Right ventricle myocardium inferior (tissue), 1 donor: ENCODE results near the gene SRPK2. TPM values are rescaled to one million over a fixed set of nuclear protein-coding genes. Genes with fewer than 3 reads are reported as not detected.

Source experiments
- ATAC-seq: fragments of 200-7000 bp; cut with Tn5 transposase; one replicate; pipeline ENCODE4 v1.9.1; 2020; ENCODE audit warnings: mild to moderate bottlenecking, moderate library complexity
- DNase-seq: peaks from one replicate; pipeline ENCODE4 v3.0.0; 2021; ENCODE audit errors: missing footprints
- intact Hi-C: fragments of 100-400 bp; cut with DNase I; formaldehyde crosslinking; loops from one replicate; pipeline ENCODE4 v1.11.0; 2022
- total RNA-seq: library from RNA; stranded (reverse); fragmentation: NEBNext Ultra II Directional; extraction: Animal tissue kit (Norgen Biotek cat#: 25700); gene quantifications from one replicate; pipeline ENCODE4 v1.2.1, GENCODE V29; 2021
- donor health status: DM: no; HTN: yes; CAD: no; lungs with severe emphysema.

SRPK2 gene
- total RNA-seq, 1 donor from 2014 or later, result 26.8 TPM

DNA sequence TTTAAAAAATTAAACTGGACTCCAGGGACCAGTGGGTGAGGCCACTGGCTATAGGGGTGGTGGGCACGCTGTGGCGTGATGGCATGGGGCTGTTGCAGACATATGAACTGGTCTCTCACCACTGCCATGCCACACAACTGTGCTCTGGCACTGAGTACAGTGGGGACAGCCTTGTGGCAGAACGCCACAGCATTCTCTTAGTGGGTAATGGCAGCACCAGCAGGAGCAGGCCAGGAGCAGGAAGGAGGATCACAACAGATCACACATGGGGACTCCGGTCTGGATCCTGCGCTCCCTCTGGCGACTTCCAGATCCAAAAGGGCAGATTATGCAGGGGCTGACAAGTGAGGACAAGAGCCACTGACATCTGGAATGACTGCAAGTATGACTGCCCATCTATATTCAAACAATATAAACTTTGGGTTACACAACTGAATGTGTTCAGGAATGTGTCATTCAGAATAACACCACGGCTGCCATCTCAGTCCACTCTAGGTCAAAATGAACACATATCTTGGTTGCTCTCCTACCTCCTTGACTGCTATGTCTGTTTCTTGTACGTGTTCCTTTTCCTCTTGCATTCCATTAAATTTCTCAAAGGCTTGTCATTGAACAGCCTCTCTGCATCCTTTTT is 198.7 kb downstream of the SRPK2 start:
- no peak for DNase-seq
- peak; percentile 31 for ATAC-seq
- intact Hi-C loops, result no loop called here

DNA sequence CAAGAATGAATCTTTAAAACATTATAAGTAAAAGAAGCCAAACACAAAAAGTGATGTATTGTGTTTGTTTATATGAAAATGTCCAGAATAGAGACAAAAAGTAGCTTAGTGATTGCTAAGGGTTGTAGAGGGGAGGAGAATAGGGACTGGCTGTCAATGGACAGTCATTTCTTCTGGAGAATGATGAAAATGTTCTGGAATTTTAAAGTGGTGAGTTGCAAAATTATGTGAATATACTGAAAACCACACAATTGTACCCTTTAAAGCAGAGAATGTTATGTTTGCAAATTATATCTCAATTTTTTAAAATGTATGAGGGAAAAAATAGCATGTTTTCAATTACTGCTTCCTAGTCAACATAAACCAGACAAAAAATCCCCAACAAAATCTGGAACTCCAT is 200.5 kb downstream of the SRPK2 start:
- no peak for ATAC-seq
- no peak for DNase-seq

DNA sequence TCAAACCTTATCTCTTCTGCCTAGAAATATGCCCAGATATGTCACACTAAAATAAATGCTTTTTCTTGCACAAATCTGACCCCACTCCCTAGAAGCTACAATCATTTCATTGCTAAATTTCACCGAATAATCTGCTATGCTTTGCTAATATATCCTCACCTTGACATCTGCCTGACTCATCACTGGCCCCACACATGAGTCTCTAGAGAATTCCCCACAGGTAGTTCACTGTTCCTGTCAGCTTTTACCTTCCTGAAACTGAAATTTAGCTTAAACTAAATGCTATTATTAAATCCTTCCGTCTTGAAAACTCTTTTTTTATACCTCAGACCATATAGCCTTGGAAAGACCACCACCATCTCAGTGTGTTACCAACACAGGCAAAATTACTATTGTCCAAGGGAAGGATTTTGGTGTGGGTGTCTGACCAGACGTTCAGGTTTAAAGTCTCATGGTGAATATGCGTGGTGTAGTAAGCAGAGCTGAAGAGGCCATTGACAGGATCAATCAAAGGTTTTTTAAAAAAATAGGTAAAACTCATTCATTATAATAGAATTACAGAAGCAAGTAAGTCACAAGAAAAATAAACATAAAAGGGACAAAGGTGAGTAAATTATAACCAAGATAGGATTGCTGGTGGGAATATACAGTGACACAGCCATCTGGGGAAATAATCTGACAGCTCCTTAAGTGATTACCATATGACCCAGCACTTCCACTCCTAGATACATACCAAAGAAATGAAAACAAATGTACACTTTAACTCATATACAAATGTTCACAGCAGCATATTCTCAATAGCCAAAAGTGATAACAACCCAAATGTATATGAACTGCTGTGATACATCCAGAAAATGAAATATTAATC is 201.2 kb downstream of the SRPK2 start:
- intact Hi-C loops, result no loop called here
- no peak for DNase-seq
- ATAC-seq, result no peak

More for the DNA sequence above, 200.5 kb downstream of the SRPK2 start:
- intact Hi-C loops, result no loop called here

DNA sequence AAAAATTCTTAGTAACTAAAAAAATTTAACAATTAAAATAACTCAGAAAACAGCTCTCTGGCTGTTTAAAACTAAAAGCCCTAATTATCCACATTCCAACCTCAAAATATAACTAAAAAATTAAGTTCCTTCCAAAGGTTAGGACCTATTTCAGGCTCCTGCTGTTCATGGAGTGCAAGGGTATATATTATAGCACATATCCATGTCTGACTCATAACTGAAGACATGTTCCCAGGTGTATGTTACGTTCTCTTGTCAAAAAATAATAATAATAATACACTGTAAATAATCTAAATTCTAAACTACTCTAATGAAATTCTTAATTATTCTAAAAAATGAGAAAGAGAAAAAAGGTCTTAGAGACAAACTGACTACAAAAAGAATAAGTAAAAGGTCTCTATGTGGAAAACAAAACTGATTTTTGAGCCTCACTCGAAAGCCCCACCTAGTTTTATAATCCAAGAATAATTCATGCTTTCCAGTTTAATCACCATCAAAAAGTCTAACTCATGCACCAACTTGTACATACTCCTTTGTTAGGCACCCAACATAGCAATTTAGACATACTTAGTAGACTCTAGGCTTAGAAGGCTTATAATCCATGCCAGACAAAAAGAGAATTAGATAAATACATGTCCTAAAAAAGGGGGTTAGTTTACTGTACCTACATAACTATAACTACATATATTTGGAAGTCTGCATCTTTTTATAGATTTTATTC is 203.3 kb downstream of the SRPK2 start:
- intact Hi-C loops, result no loop called here
- no peak for ATAC-seq
- no peak for DNase-seq

DNA sequence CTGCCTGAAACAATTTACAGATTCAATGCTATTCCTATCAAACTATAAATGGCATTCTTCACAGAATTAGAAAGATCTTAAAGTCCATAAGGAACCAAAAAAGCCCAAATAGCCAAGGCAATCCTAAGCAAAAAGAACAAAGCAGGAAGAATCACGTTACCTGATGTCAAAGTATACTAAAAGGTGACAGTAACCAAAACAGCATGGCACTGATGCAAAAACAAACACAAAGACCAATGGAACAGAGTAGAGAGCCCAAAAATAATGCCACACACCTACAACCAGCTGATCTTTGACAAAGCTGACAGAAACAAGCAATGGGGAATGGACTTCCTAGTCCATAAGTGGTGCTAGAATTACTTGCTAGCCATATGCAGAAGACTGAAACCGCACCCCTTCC is 208.7 kb downstream of the SRPK2 start:
- intact Hi-C loops, result no loop called here
- DNase-seq, result no peak
- no peak for ATAC-seq

DNA sequence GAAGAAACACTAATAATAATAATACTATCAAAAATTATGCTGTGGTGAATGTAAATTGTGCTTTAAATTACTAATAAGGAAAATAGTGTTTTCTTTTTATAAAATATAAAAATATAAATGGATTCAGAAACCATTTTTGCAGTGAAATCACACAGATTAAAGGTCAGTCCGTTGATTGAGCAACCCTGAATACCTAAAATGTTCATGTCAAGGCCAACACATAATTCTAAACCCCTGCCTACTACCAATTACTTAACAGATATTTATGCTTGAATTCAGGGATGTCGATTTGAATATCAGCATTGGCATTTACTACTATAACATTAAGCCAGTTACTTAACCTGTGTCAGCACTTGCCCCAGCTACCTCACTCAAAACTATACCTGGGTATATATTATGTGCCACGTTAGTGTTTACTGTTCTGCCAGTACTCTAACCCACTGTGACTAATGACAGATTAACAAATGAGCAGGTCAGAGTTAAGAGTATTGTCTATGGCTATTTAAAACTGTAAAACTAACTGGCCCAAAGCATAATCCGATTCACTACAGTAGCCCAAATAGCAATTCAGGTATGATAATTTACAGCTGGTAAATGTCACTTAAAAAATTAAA is 209.7 kb downstream of the SRPK2 start:
- ATAC-seq, result no peak
- intact Hi-C loops, result no loop called here
- no peak for DNase-seq

DNA sequence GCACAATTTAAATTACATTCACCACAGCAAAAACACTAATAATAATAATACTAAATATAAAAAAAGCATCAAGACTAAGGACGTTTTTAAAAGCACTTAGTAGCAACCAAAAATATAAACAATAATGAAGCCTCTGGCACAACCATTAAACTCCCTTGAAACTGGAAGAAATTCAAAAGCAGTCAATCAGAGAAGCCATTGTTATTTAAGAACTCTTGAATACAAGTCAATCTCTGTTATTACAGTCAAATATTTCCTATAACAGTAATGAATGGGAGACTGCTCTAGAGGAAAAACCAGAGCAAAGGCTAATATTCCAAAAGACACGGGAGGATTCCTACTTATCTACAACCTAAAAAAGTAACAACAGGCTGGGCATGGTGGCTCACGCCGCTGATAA is 210.5 kb downstream of the SRPK2 start:
- DNase-seq, result no peak
- ATAC-seq, result no peak
- intact Hi-C loops, result no loop called here

DNA sequence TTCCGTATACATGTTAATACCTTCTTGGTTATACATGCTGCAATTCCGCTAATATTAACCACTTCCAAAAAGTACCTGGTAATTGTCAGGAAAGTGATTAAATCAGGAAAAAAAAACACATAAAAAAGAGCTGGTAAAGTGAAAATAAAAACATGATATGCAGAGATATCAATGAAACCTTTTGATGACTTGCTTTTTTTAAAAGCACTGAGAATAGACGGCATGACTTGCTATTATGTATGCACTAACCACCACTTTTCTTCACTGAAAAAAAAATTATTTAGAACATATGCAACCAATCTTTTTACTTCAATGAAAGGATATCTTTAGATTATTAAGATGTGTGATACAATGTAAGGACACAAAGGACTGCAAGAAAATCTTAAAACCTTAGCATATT is 211.7 kb downstream of the SRPK2 start:
- ATAC-seq, result no peak

DNA sequence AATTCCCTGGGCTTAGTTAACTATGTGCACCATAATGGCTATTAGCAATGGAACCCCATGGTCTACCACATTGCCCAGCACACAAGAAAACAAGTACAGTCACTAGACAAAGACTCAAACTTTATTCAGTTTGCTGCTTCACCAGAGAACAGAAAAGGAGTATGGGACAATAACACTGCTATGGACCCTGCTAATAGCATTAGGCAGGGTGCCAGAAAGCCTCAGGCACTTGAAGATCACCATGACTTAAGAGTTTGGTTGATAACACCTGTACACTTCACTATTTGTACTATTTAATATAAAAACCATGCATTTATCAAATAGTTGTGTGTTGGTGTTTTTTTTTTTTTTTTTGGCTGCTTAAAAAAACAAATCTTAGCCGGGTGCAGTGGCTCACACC is 215.1 kb downstream of the SRPK2 start:
- no peak for ATAC-seq
- intact Hi-C loops, result no loop called here
- no peak for DNase-seq

More for the DNA sequence above, 211.7 kb downstream of the SRPK2 start:
- no peak for DNase-seq
- intact Hi-C loops, result no loop called here

DNA sequence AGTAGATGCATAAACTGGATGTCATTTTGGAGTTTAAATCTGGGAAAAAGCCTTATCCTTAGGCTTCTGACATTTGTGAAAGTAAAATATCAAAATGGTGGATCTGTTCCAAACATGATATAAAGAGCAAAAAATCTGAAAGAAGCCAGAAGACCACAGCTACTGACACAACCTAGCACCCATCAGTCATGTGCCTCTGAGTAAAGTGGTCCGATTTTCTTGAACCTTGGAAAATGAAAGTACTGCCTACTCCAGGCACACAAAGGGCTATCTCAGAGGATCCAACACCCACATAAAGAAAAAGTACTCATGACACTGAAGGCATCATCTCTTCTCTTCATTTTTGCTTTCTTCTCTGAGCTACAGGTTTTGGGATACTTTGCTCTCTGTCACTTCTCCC is 224.0 kb downstream of the SRPK2 start:
- ATAC-seq (no peak), DNase-seq (no peak)
- intact Hi-C loops, result no loop called here

DNA sequence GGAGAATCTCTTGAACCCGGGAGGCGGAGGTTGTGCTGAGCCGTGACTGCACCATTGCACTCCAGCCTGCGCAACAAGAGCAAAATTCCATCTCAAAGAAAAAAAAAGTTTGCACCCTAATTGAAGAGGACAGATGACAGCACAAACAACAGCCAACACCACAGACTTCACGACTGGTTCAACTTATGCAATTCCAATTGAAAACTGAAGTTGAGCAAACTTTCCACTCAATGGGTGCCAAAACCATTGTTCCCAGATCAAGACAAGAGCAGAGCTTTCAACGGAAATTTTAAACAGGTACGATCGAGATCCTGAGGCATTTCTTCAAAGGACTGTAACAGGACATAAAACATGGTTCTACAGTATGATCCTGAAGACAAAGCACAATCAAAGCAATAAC is 225.0 kb downstream of the SRPK2 start:
- no peak for ATAC-seq
- no peak for DNase-seq
- intact Hi-C loops, result no loop called here

DNA sequence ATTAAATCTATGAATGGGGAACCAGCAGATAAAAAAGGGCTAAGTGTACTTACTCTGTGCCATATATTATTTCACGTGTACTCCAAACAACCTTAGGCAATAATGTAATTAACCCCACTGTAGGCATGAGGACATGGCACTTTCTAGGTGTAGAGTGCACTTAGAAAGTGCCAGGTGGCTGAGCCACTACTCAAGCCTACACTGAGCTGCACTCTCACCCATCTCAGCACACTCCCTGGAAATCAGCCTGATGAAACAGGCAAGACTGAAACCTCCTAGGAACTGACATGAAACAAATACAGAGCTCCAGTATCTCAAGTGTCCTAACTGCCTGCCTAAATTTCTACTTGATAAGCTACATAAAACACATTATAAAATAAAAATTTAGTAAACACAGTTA is 227.4 kb downstream of the SRPK2 start:
- DNase-seq (no peak), ATAC-seq (no peak)
- intact Hi-C loops, result no loop called here

DNA sequence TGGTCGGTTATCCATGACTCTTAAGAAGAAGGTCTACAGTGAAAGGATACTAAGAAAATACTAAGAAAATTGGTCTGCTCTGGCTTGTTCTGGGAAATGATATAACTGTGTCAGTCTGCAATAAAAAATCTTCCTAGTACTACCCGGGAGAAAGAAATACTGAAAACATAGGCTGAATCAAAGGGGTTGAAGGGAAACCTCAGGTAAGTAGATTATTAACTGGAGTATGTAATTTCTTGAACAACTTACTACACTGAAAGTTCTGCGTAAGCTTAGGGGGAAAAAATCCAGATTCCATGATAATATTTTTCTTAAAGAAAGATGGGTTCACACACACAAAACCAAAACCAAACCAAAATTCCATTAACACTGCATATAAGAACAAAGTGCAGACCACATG is 231.4 kb downstream of the SRPK2 start:
- DNase-seq (no peak), ATAC-seq (no peak)

DNA sequence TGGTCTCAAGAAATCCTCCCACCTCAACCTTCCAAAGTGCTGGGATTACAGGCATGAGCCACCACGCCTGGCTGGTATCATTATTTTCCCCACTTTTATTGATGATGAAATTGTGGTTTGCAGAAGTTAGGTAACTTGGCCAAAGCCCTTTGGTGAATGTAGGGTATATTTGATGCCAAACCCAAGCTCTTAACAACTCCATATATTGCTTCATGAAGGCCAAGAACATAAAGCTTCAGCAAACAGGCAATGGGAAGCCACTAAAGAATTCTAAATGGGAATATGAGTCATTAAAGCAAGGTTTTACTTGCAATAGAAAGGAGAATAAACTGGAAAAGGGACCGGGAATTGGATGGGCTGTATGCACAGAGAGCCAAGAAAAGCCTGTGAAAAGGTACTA is 232.0 kb downstream of the SRPK2 start:
- intact Hi-C loops, result loop anchor here (10.0 kb wide), 1 partner anchor 178 kb away; no protein-coding TSS in a partner anchor
- DNase-seq (no peak), ATAC-seq (no peak)

More for the DNA sequence above, 231.4 kb downstream of the SRPK2 start:
- intact Hi-C loops, result loop anchor here (10.0 kb wide), 1 partner anchor 178 kb away; no protein-coding TSS in a partner anchor

DNA sequence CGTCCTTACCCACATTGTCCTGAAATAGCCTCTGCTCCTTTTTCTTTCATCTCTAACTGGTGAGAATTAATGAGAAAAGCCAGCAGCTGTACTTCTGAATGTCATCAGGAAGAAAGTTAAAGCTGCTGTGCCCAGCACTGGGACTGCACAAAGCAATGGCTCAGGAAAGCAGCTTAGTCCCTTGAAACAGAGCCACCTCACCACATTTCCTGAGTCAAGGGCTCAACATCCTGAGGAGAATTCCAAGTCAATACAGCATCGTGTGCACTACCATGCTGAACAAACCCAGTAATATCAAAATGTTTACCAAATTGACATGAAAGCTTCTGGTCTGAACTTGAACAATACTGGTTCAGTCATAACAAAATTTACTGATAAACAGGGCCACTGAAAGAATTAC is 234.6 kb downstream of the SRPK2 start:
- no peak for ATAC-seq
- intact Hi-C loops, result loop anchor here (10.0 kb wide), 1 partner anchor 181 kb away; no protein-coding TSS in a partner anchor
- DNase-seq, result no peak

DNA sequence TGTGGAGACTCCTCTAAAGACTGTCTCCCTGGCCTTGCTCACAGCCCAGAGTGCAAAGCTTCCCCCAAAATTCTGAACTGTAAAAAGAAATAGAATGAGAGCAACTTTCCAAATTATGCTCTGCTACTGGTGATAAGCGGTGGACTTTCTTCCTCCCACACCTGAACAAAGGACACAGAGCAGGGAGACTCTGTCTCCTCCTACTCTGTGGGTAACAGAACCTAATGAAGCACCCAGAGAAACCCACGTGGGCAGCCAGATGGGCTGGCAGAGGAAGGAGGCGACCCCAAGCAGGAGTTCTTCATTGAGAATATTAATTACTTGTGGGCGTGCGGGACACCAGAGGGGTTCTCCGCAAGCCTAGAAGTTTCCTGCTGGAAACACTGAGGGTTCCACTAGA is 235.2 kb downstream of the SRPK2 start:
- intact Hi-C loops, result loop anchor here (2.0 to 10.0 kb wide), 2 partner anchors 181 to 275 kb away; no protein-coding TSS in a partner anchor
- ATAC-seq, result no peak

DNA sequence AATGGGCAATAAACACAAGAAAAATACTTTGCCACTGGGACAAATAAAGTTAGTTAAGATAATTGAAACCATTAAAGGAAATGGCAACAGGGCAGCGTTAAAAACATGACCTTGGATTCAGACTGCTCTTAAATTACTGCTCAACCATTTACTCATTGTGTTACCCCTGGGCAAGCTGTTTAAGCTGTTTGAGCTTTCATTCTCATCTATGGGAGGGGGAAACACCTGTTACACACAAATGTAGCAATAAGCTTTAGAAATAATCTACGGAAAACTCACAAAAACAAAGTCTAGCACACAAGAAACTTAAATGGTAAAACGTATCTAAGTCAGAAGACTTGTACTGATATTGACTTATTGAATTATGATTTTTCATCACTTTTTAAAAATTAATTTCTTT is 237.6 kb downstream of the SRPK2 start:
- intact Hi-C loops, result loop anchor here (10.0 kb wide), 1 partner anchor 184 kb away; no protein-coding TSS in a partner anchor
- ATAC-seq, result no peak
- no peak for DNase-seq

More for the DNA sequence above, 235.2 kb downstream of the SRPK2 start:
- DNase-seq, result no peak

DNA sequence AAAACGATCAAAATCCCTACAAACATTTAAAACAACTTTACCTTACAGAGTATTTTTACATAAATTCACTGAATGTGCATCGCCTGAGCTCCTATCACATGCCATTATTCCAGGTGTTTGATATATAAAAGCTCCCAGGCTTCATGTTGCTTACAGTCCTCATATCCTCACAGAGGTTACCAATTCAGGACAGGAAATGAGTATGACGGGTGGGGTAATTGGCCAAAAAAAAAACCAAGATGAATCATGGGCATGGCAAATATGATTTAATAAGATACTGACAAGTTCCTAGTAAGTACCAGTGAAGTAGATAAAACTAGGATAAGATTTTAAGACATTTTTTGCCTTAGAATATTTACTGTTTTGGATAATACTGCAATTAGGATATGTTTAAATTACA is 238.9 kb downstream of the SRPK2 start:
- DNase-seq, result no peak
- ATAC-seq, result no peak
- intact Hi-C loops, result loop anchor here (10.0 kb wide), 1 partner anchor 185 kb away; no protein-coding TSS in a partner anchor

DNA sequence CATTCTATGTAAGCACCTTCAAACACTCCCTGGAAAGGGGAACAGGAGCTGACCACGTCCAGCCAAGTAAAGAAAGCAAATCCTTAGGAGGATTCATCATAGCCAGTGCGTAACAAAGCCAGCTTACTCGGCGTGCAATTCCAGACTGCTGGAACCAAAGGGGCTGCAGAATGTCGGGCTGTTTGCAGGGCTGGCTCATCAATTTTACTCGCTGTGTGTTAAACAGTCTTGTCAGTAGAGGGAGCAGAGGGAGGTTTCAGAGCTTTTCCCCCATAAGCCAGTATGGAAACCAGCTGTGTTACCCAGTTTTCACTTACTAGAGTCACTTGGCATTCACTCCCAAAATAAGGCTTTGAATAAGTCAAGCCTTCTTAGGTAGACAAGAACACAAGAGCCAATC is 247.7 kb downstream of the SRPK2 start:
- ATAC-seq, result no peak
- intact Hi-C loops, result no loop called here
- no peak for DNase-seq
